B cell (primary cell): ENCODE measurements around the gene INSRR. TPM values are rescaled to one million over a fixed set of nuclear protein-coding genes. Genes with fewer than 3 reads are reported as not detected.

Source experiments
- ATAC-seq: fragments of 200-7000 bp; cut with Tn5 transposase; one replicate; pipeline ENCODE4 v1.10.0; 2021; ENCODE audit warnings: low read depth, mild to moderate bottlenecking, moderate number of reproducible peaks, moderate library complexity
- CTCF ChIA-PET: fragments of 350-600 bp; sonication (Branson Sonifier 250); formaldehyde crosslinking; loops from one replicate; lab custom pipeline; 2021; ENCODE audit warnings: antibody characterized with exemption, inconsistent platforms; lab: Charles Lee
- POLR2A ChIA-PET: fragments of 350-600 bp; sonication (Branson Sonifier 250); formaldehyde crosslinking; loops from one replicate; lab custom pipeline; 2021; ENCODE audit warnings: antibody characterized with exemption; lab: Charles Lee
- DNase-seq: peaks from one replicate; pipeline ENCODE4 v3.0.0; 2013
- H2AFZ ChIP-seq: 2 replicates; pipeline ENCODE4 v1.6.1; 2012; ENCODE audit warnings: mild to moderate bottlenecking, low read depth, low read length; ENCODE audit not compliant: insufficient read depth, poor library complexity, severe bottlenecking
- H3K27ac ChIP-seq, 2 donors: 1 replicate in 1 of 2; 2 replicates in 1 of 2; pipeline ENCODE4 v1.5.1; 2012 to 2013; ENCODE audit warnings: low read length in 2 of 2, mild to moderate bottlenecking in 2 of 2, moderate library complexity in 1 of 2
- H3K27me3 ChIP-seq, 4 experiments: fragments of 200-600 bp in 1 of 4; sonication (generic) in 1 of 4; replicated peaks in 1 of 4; 1 replicate in 2 of 4; 2 replicates in 2 of 4; pipeline versions ENCODE4 v1.6.1 to v1.7.0; 2013 to 2016; ENCODE audit warnings: low read length in 3 of 4, mild to moderate bottlenecking in 2 of 4, mixed read lengths in 1 of 4, moderate library complexity in 1 of 4; ENCODE audit not compliant: insufficient read depth in 4 of 4, control insufficient read depth in 3 of 4; ENCODE audit errors: control extremely low read depth in 1 of 4
- H3K36me3 ChIP-seq, 2 experiments: replicated peaks in 1 of 2; 1 replicate in 1 of 2; 2 replicates in 1 of 2; pipeline versions ENCODE4 v1.6.1 to v1.7.1; 2013; ENCODE audit warnings: low read length in 1 of 2; ENCODE audit not compliant: insufficient read depth in 2 of 2, control insufficient read depth in 1 of 2; ENCODE audit errors: control extremely low read depth in 1 of 2, extremely low read depth in 1 of 2
- H3K4me1 ChIP-seq, 2 donors: fragments of 200-600 bp in 1 of 2; sonication (generic) in 1 of 2; 1 replicate in 1 of 2; 2 replicates in 1 of 2; pipeline versions ENCODE4 v1.5.1 to v1.6.1; 2013 to 2017; ENCODE audit warnings: low read length in 2 of 2; ENCODE audit not compliant: control insufficient read depth in 2 of 2, insufficient read depth in 2 of 2
- H3K4me2 ChIP-seq: replicated peaks from 2 replicates; pipeline ENCODE3; 2012; ENCODE audit warnings: mild to moderate bottlenecking, low read depth, low read length; ENCODE audit not compliant: poor library complexity, severe bottlenecking
- H3K4me3 ChIP-seq, 5 experiments: fragments of 200-600 bp in 1 of 5; sonication (generic) in 1 of 5; 1 replicate in 3 of 5; 2 replicates in 2 of 5; pipeline versions ENCODE4 v1.5.1 to v1.7.0; 2011 to 2016; ENCODE audit warnings: low read length in 4 of 5, mild to moderate bottlenecking in 4 of 5, low read depth in 2 of 5, control low read depth in 1 of 5, moderate library complexity in 1 of 5; ENCODE audit not compliant: insufficient read depth in 1 of 5; ENCODE audit errors: control extremely low read depth in 1 of 5, extremely low read depth in 1 of 5
- H3K79me2 ChIP-seq: fragments of 200-600 bp; sonication (generic); one replicate; pipeline ENCODE4 v1.6.0; 2016; ENCODE audit warnings: low read length; ENCODE audit not compliant: control insufficient read depth, insufficient read depth
- H3K9ac ChIP-seq: fragments of 200-600 bp; sonication (generic); 2 replicates; pipeline ENCODE4 v1.6.1; 2017; ENCODE audit warnings: mild to moderate bottlenecking, low read length, moderate library complexity
- H3K9me3 ChIP-seq, 3 donors: one replicate each; pipeline versions ENCODE4 v1.6.1 to v1.7.1; 2013; ENCODE audit warnings: low read length in 2 of 3; ENCODE audit not compliant: control insufficient read depth in 2 of 3, insufficient read depth in 1 of 3; ENCODE audit errors: control extremely low read depth in 1 of 3
- H4K20me1 ChIP-seq: 2 replicates; pipeline ENCODE4 v1.6.0; 2012; ENCODE audit warnings: mild to moderate bottlenecking, low read length; ENCODE audit not compliant: insufficient read depth, control insufficient read depth, poor library complexity, severe bottlenecking
- H3K27ac Mint-ChIP-seq: one replicate; pipeline ENCODE4 v1.8.0; 2021; ENCODE audit warnings: mixed read lengths
- H3K27me3 Mint-ChIP-seq: one replicate; pipeline ENCODE4 v1.8.0; 2021; ENCODE audit warnings: mixed read lengths
- H3K4me1 Mint-ChIP-seq: one replicate; pipeline ENCODE4 v1.8.0; 2021; ENCODE audit warnings: mixed read lengths
- H3K4me3 Mint-ChIP-seq: one replicate; pipeline ENCODE4 v1.8.0; 2021; ENCODE audit warnings: mixed read lengths
- H3K9me3 Mint-ChIP-seq: one replicate; pipeline ENCODE4 v1.8.0; 2022; ENCODE audit warnings: mixed read lengths; ENCODE audit not compliant: insufficient read depth
- EZH2 ChIP-seq: IDR thresholded peaks from 2 replicates; pipeline ENCODE4 v1.6.1; 2012; ENCODE audit warnings: borderline replicate concordance, low read depth, mild to moderate bottlenecking, moderate library complexity, low read length; ENCODE audit not compliant: insufficient read depth, poor library complexity, severe bottlenecking
- WGBS: methylation state at CpG from one replicate; pipeline ENCODE4 v1.1.5; 2013; ENCODE audit warnings: missing lambda C conversion rate; ENCODE audit not compliant: insufficient coverage; 5-methylcytosine and 5-hydroxymethylcytosine counted together
- intact Hi-C: fragments of 100-400 bp; cut with micrococcal nuclease; formaldehyde crosslinking; loops from one replicate; pipeline ENCODE4 v1.10.0; 2022
- polyA plus RNA-seq: library from polyadenylated mRNA; depleted of rRNA; stranded (reverse); fragments of >200 nt; gene quantifications from 2 replicates; pipeline ENCODE4 v1.2.3, GENCODE V29; 2012
- total RNA-seq, 2 donors: library from RNA; stranded (reverse); fragments of 120-200 nt in 1 of 2; gene quantifications; 1 replicate in 1 of 2; 2 replicates in 1 of 2; pipeline versions ENCODE4 v1.2.3 to v1.2.4, GENCODE V29; 2013 to 2022
- TF ChIP-seq, protein P1 (sequence below): fragments of 200-600 bp; IDR thresholded peaks from one replicate; pipeline ENCODE4 v1.8.0; 2022; ENCODE audit warnings: antibody characterized with exemption, mild to moderate bottlenecking

Gene INSRR
- total and polyA plus RNA-seq, 2 donors (not counting 1 experiment from before 2014, with no cell fraction given), result not detected

DNA sequence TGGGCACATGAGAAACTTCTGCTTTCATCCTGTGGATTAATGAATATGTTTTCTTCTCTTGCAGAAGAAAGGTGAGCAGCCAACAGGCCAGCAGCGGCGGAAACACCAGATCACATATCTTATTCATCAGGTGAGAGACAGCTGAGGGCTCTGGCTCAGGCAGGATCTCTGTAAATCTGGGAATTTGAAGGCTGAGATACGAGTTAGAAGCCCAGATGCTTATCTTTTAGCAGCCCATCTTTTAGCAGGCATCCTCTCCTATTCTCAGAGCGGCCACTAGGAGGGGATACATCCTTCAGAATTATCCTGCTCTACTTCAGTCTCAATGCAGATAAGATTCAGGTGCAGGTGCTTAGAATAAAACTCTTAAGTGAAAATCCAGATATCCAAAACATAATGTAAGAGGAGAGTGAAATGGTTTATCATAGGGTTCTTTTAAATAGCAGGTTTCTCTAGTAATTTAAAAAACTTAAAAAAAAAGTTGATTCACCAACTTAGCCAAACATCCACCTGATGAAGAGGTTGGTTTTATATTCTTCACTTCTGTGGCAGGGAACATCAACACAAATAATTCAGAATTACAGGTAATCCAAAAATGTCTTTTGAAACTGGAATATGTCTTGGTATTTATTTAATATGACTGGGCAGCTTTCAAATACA lies 61.6 kb downstream of the INSRR start:
- 100% methylated on average over 1 of the region's 4 CpGs for WGBS
- H3K27ac Mint-ChIP-seq, result no peak overlapping the region

More for the DNA sequence above, 61.6 kb downstream of the INSRR start:
- POLR2A ChIA-PET, result no interaction called here
- Histone ChIP-seq H3K9me3 (no peaks in the 10 kb centered on the region), H2AFZ (no peak overlapping the region), H3K4me3 (no peak overlapping the region), H3K27me3 (no peaks in the 10 kb centered on the region), H3K9ac (no peak overlapping the region), H3K79me2 (no peaks in the 10 kb centered on the region), H3K27ac (no peak overlapping the region), H3K4me1 (no peaks in the 10 kb centered on the region), H4K20me1 (peaks cover 16% of the 10 kb centered on the region), H3K36me3 (peaks cover 11 to 88% of the 10 kb centered on the region in 2 experiments), H3K4me2 (no peak overlapping the region)
- intact Hi-C loops, result loop anchor here (1.0 kb wide), 1 partner anchor 63 kb away; the partner anchor contains the start of gene NTRK1
- H3K4me3 Mint-ChIP-seq, result no peak overlapping the region
- peak; percentile 45 for ATAC-seq
- DNase-seq, result peak; percentile 64
- peaks cover 5% of the 10 kb centered on the region for H3K4me1 Mint-ChIP-seq
- no peaks in the 10 kb centered on the region for H3K9me3 Mint-ChIP-seq
- CTCF ChIA-PET, result interaction anchor here (0.8 to 5.9 kb wide), 11 partner anchors 8 to 108 kb away, joined by 3 to 45 read pairs (median 4); partner anchors contain the start of gene NTRK1
- no peak for TF ChIP-seq EZH2
- TF ChIP-seq, protein P1, sequence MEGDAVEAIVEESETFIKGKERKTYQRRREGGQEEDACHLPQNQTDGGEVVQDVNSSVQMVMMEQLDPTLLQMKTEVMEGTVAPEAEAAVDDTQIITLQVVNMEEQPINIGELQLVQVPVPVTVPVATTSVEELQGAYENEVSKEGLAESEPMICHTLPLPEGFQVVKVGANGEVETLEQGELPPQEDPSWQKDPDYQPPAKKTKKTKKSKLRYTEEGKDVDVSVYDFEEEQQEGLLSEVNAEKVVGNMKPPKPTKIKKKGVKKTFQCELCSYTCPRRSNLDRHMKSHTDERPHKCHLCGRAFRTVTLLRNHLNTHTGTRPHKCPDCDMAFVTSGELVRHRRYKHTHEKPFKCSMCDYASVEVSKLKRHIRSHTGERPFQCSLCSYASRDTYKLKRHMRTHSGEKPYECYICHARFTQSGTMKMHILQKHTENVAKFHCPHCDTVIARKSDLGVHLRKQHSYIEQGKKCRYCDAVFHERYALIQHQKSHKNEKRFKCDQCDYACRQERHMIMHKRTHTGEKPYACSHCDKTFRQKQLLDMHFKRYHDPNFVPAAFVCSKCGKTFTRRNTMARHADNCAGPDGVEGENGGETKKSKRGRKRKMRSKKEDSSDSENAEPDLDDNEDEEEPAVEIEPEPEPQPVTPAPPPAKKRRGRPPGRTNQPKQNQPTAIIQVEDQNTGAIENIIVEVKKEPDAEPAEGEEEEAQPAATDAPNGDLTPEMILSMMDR, result peak; percentile 73
- H3K27me3 Mint-ChIP-seq, result no peaks in the 10 kb centered on the region
